HepG2 (cell line): ENCODE results near the gene ODAD4. TPM values are rescaled to one million over a fixed set of nuclear protein-coding genes. Genes with fewer than 3 reads are reported as not detected.

Experiments
- ATRX ChIP-seq: sonication (generic); formaldehyde crosslinking; IDR thresholded peaks from 2 replicates; pipeline ENCODE4 v1.4.0; 2020; ENCODE audit warnings: missing genetic modification reagents, borderline replicate concordance
- ELK4 ChIP-seq: sonication (generic); formaldehyde crosslinking; IDR thresholded peaks from 2 replicates; pipeline ENCODE4 v1.9.0; 2021; ENCODE audit warnings: missing genetic modification reagents, borderline replicate concordance
- FOXP1 ChIP-seq, 2 experiments: fragments of 450-650 bp in 1 of 2; IDR thresholded peaks; 2 replicates each; pipeline ENCODE4 v1.6.1; 2017 to 2018; ENCODE audit warnings: antibody characterized with exemption in 1 of 2
- MTF1 ChIP-seq: sonication (generic); formaldehyde crosslinking; IDR thresholded peaks from 2 replicates; pipeline ENCODE4 v1.5.0; 2020; ENCODE audit warnings: missing genetic modification reagents
- NRL ChIP-seq: sonication (generic); formaldehyde crosslinking; IDR thresholded peaks from 2 replicates; pipeline ENCODE4 v1.5.0; 2020; ENCODE audit warnings: missing genetic modification reagents, mild to moderate bottlenecking, moderate library complexity, borderline replicate concordance
- PAX8 ChIP-seq: sonication (generic); formaldehyde crosslinking; IDR thresholded peaks from 2 replicates; pipeline ENCODE4 v1.8.0; 2022; ENCODE audit warnings: mild to moderate bottlenecking, missing genetic modification reagents, borderline replicate concordance
- POGZ ChIP-seq: sonication (generic); formaldehyde crosslinking; IDR thresholded peaks from 2 replicates; pipeline ENCODE4 v1.4.0; 2020; ENCODE audit warnings: mild to moderate bottlenecking, missing genetic modification reagents
- RAD21 ChIP-seq: fragments of 450-650 bp; formaldehyde crosslinking; IDR thresholded peaks from 2 replicates; pipeline ENCODE4 v1.5.0; 2020; ENCODE audit warnings: mild to moderate bottlenecking
- STAT5B ChIP-seq: sonication (generic); formaldehyde crosslinking; IDR thresholded peaks from 2 replicates; pipeline ENCODE4 v1.4.0; 2020; ENCODE audit warnings: missing genetic modification reagents
- XBP1 ChIP-seq: sonication (generic); formaldehyde crosslinking; IDR thresholded peaks from 2 replicates; pipeline ENCODE4 v1.5.0; 2020; ENCODE audit warnings: missing genetic modification reagents
- ZFP82 ChIP-seq: sonication (generic); formaldehyde crosslinking; IDR thresholded peaks from 2 replicates; pipeline ENCODE4 v1.5.1; 2020; ENCODE audit warnings: mild to moderate bottlenecking, missing genetic modification reagents, borderline replicate concordance
- ZMYM2 ChIP-seq: sonication (generic); formaldehyde crosslinking; IDR thresholded peaks from 2 replicates; pipeline ENCODE4 v1.8.0; 2022; ENCODE audit warnings: mild to moderate bottlenecking, missing genetic modification reagents
- ZNF251 ChIP-seq: sonication (generic); formaldehyde crosslinking; IDR thresholded peaks from 2 replicates; pipeline ENCODE4 v1.9.0; 2021; ENCODE audit warnings: mild to moderate bottlenecking, missing genetic modification reagents
- ZNF276 ChIP-seq: sonication (generic); formaldehyde crosslinking; IDR thresholded peaks from 2 replicates; pipeline ENCODE4 v1.4.0; 2020; ENCODE audit warnings: mild to moderate bottlenecking, low read depth, missing genetic modification reagents
- polyA plus RNA-seq, 8 experiments: library from polyadenylated mRNA; depleted of rRNA in 3 of 8; stranded (reverse) in 7 of 8; unstranded in 1 of 8; fragments of >200 nt; fragmentation: Illumina TruSeq in 4 of 8; extraction: Trizol in 4 of 8; gene quantifications; 2 replicates each; pipeline versions ENCODE4 v1.2.1 to v1.2.3, GENCODE V29; 2011 to 2016; ENCODE audit warnings: low read depth in 4 of 8, missing spikeins in 1 of 8, mixed read lengths in 1 of 8; ENCODE audit not compliant: insufficient read depth in 1 of 8
- total RNA-seq, 5 experiments: library from RNA; depleted of rRNA; stranded (reverse); fragments of >200 nt; fragmentation: Illumina TruSeq; extraction: Trizol; gene quantifications; 2 replicates each; pipeline ENCODE4 v1.2.3, GENCODE V29; 2016; ENCODE audit warnings: low read depth in 1 of 5
- TF ChIP-seq, protein P1 (sequence below): sonication (generic); formaldehyde crosslinking; IDR thresholded peaks from 2 replicates; pipeline ENCODE4 v1.5.1; 2020; ENCODE audit warnings: mild to moderate bottlenecking, missing genetic modification reagents, borderline replicate concordance
- TF ChIP-seq, protein P2 (sequence below): sonication (generic); formaldehyde crosslinking; IDR thresholded peaks from 2 replicates; pipeline ENCODE4 v1.5.0; 2020; ENCODE audit warnings: missing genetic modification reagents
- TF ChIP-seq, protein P3 (sequence below): sonication (generic); formaldehyde crosslinking; IDR thresholded peaks from 2 replicates; pipeline ENCODE4 v1.5.0; 2020; ENCODE audit warnings: mild to moderate bottlenecking, missing genetic modification reagents, borderline replicate concordance

Gene ODAD4
- total and polyA plus RNA-seq, 2 of the 13 experiments (the other 11 are each of a cell fraction or from before 2014, with no cell fraction given), result 0.48 to 0.53 TPM

GRCh38 chr17:41965694-41966462 is 35.5 kb downstream of the ODAD4 start (continued):
- TF ChIP-seq, protein P1, sequence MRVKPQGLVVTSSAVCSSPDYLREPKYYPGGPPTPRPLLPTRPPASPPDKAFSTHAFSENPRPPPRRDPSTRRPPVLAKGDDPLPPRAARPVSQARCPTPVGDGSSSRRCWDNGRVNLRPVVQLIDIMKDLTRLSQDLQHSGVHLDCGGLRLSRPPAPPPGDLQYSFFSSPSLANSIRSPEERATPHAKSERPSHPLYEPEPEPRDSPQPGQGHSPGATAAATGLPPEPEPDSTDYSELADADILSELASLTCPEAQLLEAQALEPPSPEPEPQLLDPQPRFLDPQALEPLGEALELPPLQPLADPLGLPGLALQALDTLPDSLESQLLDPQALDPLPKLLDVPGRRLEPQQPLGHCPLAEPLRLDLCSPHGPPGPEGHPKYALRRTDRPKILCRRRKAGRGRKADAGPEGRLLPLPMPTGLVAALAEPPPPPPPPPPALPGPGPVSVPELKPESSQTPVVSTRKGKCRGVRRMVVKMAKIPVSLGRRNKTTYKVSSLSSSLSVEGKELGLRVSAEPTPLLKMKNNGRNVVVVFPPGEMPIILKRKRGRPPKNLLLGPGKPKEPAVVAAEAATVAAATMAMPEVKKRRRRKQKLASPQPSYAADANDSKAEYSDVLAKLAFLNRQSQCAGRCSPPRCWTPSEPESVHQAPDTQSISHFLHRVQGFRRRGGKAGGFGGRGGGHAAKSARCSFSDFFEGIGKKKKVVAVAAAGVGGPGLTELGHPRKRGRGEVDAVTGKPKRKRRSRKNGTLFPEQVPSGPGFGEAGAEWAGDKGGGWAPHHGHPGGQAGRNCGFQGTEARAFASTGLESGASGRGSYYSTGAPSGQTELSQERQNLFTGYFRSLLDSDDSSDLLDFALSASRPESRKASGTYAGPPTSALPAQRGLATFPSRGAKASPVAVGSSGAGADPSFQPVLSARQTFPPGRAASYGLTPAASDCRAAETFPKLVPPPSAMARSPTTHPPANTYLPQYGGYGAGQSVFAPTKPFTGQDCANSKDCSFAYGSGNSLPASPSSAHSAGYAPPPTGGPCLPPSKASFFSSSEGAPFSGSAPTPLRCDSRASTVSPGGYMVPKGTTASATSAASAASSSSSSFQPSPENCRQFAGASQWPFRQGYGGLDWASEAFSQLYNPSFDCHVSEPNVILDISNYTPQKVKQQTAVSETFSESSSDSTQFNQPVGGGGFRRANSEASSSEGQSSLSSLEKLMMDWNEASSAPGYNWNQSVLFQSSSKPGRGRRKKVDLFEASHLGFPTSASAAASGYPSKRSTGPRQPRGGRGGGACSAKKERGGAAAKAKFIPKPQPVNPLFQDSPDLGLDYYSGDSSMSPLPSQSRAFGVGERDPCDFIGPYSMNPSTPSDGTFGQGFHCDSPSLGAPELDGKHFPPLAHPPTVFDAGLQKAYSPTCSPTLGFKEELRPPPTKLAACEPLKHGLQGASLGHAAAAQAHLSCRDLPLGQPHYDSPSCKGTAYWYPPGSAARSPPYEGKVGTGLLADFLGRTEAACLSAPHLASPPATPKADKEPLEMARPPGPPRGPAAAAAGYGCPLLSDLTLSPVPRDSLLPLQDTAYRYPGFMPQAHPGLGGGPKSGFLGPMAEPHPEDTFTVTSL, result 0 out of 2 replicates have a peak, but pooled peaks have one; percentile 48
- TF ChIP-seq ZNF251 (CRISPR knock-in tag) (no peak), ZFP82 (no peak), NRL (CRISPR knock-in tag) (peak; percentile 4; the same call in 1 of the 2 replicates), FOXP1 (IDR thresholded peaks at IDR 0.05) (no peak), FOXP1 (CRISPR knock-in tag; IDR thresholded peaks at IDR 0.05) (no peak), RAD21 (CRISPR knock-in tag) (0 out of 2 replicates have a peak, but pooled peaks have one; percentile 14), MTF1 (CRISPR knock-in tag) (no peak), ZMYM2 (0 out of 2 replicates have a peak, but pooled peaks have one; percentile 40), ZNF276 (CRISPR knock-in tag) (no peak), XBP1 (no peak), ELK4 (CRISPR knock-in tag) (no peak), POGZ (CRISPR knock-in tag) (no peak), ATRX (CRISPR knock-in tag) (no peak), PAX8 (no peak), STAT5B (CRISPR knock-in tag) (no peak)
- TF ChIP-seq, protein P2, sequence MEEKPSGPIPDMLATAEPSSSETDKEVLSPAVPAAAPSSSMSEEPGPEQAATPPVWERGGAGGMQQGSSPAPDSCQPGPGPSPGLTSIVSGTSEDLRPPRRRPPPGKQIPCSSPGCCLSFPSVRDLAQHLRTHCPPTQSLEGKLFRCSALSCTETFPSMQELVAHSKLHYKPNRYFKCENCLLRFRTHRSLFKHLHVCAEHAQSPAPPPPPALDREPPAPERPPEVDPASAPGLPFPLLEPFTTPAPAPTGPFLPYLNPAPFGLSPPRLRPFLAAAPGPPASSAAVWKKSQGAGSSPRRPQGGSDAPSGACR (CRISPR knock-in tag), result peak; percentile 82
- TF ChIP-seq, protein P3, sequence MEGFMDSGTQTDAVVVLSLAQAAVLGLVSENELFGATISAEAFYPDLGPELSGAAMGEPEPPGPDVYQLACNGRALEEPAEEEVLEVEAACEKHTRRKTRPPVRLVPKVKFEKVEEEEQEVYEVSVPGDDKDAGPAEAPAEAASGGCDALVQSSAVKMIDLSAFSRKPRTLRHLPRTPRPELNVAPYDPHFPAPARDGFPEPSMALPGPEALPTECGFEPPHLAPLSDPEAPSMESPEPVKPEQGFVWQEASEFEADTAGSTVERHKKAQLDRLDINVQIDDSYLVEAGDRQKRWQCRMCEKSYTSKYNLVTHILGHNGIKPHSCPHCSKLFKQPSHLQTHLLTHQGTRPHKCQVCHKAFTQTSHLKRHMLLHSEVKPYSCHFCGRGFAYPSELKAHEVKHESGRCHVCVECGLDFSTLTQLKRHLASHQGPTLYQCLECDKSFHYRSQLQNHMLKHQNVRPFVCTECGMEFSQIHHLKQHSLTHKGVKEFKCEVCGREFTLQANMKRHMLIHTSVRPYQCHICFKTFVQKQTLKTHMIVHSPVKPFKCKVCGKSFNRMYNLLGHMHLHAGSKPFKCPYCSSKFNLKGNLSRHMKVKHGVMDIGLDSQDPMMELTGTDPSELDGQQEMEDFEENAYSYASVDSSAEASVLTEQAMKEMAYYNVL (CRISPR knock-in tag), result no peak
